Measurements from ENCODE around the gene PLCH1.

- no peak for TF ChIP-seq CTCF (IDR thresholded peaks at IDR 0.05; ENCODE audit: low read depth, low read length)
- no peak for TF ChIP-seq EZH2phosphoT487 (IDR thresholded peaks at IDR 0.05; ENCODE audit: low read depth)
Measured at GRCh38 chr3:155370764-155371503, 373.9 kb downstream of the PLCH1 start.
